Measurements from ENCODE around the gene SMG6.
"Not testable (repeated sequence)": the region's sequence is repeated elsewhere in the genome, so short reads cannot be mapped to it uniquely, and the experiment has no call there.

The SMG6 gene

GRCh38 chr17:2149934-2150333 is 153.7 kb downstream of the SMG6 start:
- no peaks in the 10 kb centered on the region for H3K36me3 ChIP-seq (ENCODE audit: control insufficient read depth, insufficient read depth, low read length)
- H3K4me3 ChIP-seq (ENCODE audit: insufficient read depth, low read depth, low read length): no peak overlapping the region
- H3K4me1 ChIP-seq (ENCODE audit: control insufficient read depth, insufficient read depth, low read length): no peaks in the 10 kb centered on the region
- H3K9me3 ChIP-seq (ENCODE audit: control insufficient read depth, low read length): no peaks in the 10 kb centered on the region
- 86 to 88% methylated on average over 10 of the region's 10 CpGs for WGBS, 2 experiments
- no peak overlapping the region for H3K27ac ChIP-seq (ENCODE audit: insufficient read depth, low read depth, low read length, poor library complexity, severe bottlenecking)
- no peaks in the 10 kb centered on the region for H3K27me3 ChIP-seq (ENCODE audit: control insufficient read depth, insufficient read depth, low read length, poor library complexity, severe bottlenecking)

GRCh38 chr17:2146132-2146871 is 157.3 kb downstream of the SMG6 start:
- no peaks in the 10 kb centered on the region for H3K27me3 ChIP-seq (ENCODE audit: control insufficient read depth, insufficient read depth, low read length, poor library complexity, severe bottlenecking)
- H3K36me3 ChIP-seq (ENCODE audit: control insufficient read depth, insufficient read depth, low read length): no peaks in the 10 kb centered on the region
- H3K4me1 ChIP-seq (ENCODE audit: control insufficient read depth, insufficient read depth, low read length): no peaks in the 10 kb centered on the region
- H3K27ac ChIP-seq (ENCODE audit: insufficient read depth, low read depth, low read length, poor library complexity, severe bottlenecking): no peak overlapping the region
- H3K9me3 ChIP-seq (ENCODE audit: control insufficient read depth, low read length): no peaks in the 10 kb centered on the region
- no peak overlapping the region for H3K4me3 ChIP-seq (ENCODE audit: insufficient read depth, low read depth, low read length)
- WGBS, 2 experiments: 95 to 96% methylated on average over 8 of the region's 8 CpGs

DNA sequence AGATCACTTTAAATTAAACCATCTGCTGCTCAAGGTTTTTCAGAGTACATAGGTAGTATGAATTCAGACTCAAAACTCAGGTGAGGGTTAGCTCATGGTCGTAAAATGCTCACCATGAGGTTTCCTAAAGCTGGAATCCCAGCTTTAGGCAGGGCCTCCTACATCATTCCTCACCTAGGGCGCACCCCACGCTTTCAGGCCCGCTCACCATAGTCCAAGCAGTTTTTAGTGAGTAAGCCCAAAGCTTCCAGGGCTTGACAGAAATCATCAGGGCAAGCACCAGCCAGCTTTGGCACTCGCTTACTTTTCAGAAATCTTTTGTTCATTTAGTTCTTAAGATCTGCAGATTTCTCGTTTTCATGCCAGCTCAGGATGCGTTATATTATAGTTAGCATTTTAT is 158.9 kb downstream of the SMG6 start:
- H3K27me3 ChIP-seq (ENCODE audit: control insufficient read depth, insufficient read depth, low read length, poor library complexity, severe bottlenecking): no peaks in the 10 kb centered on the region
- no peaks in the 10 kb centered on the region for H3K9me3 ChIP-seq (ENCODE audit: control insufficient read depth, low read length)
- no peak overlapping the region for H3K4me3 ChIP-seq (ENCODE audit: insufficient read depth, low read depth, low read length)
- no peaks in the 10 kb centered on the region for H3K4me1 ChIP-seq (ENCODE audit: control insufficient read depth, insufficient read depth, low read length)
- H3K36me3 ChIP-seq (ENCODE audit: control insufficient read depth, insufficient read depth, low read length): no peaks in the 10 kb centered on the region
- 97% methylated on average over 5 to 7 of the region's 7 CpGs for WGBS, 2 experiments
- no peak overlapping the region for H3K27ac ChIP-seq (ENCODE audit: insufficient read depth, low read depth, low read length, poor library complexity, severe bottlenecking)

GRCh38 chr17:2143332-2143731 is 160.3 kb downstream of the SMG6 start:
- Histone ChIP-seq H3K27ac (ENCODE audit: insufficient read depth, low read depth, low read length, poor library complexity, severe bottlenecking) (no peak overlapping the region), H3K4me3 (ENCODE audit: insufficient read depth, low read depth, low read length) (no peak overlapping the region), H3K27me3 (ENCODE audit: control insufficient read depth, insufficient read depth, low read length, poor library complexity, severe bottlenecking) (no peaks in the 10 kb centered on the region), H3K4me1 (ENCODE audit: control insufficient read depth, insufficient read depth, low read length) (peaks cover 10% of the 10 kb centered on the region), H3K36me3 (ENCODE audit: control insufficient read depth, insufficient read depth, low read length) (no peaks in the 10 kb centered on the region), H3K9me3 (ENCODE audit: control insufficient read depth, low read length) (no peaks in the 10 kb centered on the region)
- WGBS, 2 experiments: 96 to 99% methylated on average over 3 of the region's 3 CpGs

DNA sequence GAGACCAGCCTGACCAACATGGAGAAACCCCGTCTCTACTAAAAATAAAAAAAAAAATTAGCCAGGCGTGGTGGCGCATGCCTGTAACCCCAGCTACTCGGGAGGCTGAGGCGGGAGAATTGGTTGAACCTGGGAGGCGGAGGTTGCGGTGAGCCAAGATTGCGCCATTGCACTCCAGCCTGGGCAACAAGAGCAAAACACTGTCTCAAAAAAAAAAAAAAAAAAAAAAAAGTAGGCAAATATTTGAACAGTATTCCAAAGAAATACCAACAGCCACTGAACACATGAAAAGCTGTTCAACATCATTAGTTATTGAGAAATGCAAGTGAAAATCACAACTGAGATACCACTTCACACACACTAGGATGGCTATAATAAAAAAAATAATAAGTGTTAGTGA is 160.9 kb downstream of the SMG6 start:
- peaks cover 16% of the 10 kb centered on the region for H3K4me1 ChIP-seq (ENCODE audit: control insufficient read depth, insufficient read depth, low read length)
- not testable (repeated sequence) for H3K27ac ChIP-seq (ENCODE audit: insufficient read depth, low read depth, low read length, poor library complexity, severe bottlenecking); H3K36me3 ChIP-seq (ENCODE audit: control insufficient read depth, insufficient read depth, low read length); H3K4me3 ChIP-seq (ENCODE audit: insufficient read depth, low read depth, low read length); H3K27me3 ChIP-seq (ENCODE audit: control insufficient read depth, insufficient read depth, low read length, poor library complexity, severe bottlenecking); H3K9me3 ChIP-seq (ENCODE audit: control insufficient read depth, low read length)
- WGBS, 2 experiments: 90 to 96% methylated on average over 8 of the region's 8 CpGs

DNA sequence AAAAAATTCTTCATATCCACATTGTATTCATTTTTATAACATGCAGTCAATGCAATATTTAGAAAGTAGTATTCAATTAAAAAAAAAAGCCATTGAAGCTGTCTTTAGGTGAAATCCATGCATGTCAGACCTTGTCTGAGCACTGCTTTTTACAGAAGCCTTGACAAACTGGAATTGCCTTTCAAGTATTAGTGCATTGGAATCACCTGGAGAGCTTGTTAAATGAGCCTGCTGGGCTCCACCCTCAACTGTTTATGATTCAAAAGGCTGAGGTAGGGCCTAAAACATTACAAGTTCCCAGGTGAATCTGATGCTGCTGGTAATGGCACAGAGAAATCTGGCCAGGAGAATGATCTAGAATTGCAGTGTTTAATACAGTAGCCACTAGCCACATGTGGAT is 162.9 kb downstream of the SMG6 start:
- H3K9me3 ChIP-seq (ENCODE audit: control insufficient read depth, low read length): no peaks in the 10 kb centered on the region
- no peaks in the 10 kb centered on the region for H3K36me3 ChIP-seq (ENCODE audit: control insufficient read depth, insufficient read depth, low read length)
- peaks cover 25% of the 10 kb centered on the region for H3K4me1 ChIP-seq (ENCODE audit: control insufficient read depth, insufficient read depth, low read length)

DNA sequence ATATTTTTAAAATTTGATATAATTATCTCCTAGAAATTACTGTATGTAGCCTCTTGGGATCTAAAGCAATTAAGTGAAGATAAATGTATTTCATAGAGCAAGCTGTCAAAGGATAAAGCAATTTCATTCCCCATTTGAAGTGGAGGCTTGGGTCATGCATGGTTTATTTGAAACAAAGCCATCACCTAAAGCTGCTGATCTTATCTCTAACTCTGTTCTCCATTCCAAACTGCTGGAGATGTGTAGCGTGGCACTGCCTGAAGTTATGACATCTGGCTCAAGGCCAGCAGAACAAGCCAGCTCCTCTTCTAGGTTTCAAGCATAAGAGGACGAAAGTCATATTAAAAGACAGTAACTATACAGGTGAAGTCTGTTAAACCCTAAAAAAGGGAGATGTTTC is 164.8 kb downstream of the SMG6 start:
- H3K4me3 ChIP-seq (ENCODE audit: insufficient read depth, low read depth, low read length): no peak overlapping the region
- 95 to 98% methylated on average over 2 of the region's 2 CpGs for WGBS, 2 experiments
- H3K4me1 ChIP-seq (ENCODE audit: control insufficient read depth, insufficient read depth, low read length): peaks cover 25% of the 10 kb centered on the region
- H3K36me3 ChIP-seq (ENCODE audit: control insufficient read depth, insufficient read depth, low read length): no peaks in the 10 kb centered on the region
- no peaks in the 10 kb centered on the region for H3K9me3 ChIP-seq (ENCODE audit: control insufficient read depth, low read length)
- H3K27ac ChIP-seq (ENCODE audit: insufficient read depth, low read depth, low read length, poor library complexity, severe bottlenecking): no peak overlapping the region
- H3K27me3 ChIP-seq (ENCODE audit: control insufficient read depth, insufficient read depth, low read length, poor library complexity, severe bottlenecking): no peaks in the 10 kb centered on the region

More for the DNA sequence above, 162.9 kb downstream of the SMG6 start:
- Histone ChIP-seq H3K4me3 (ENCODE audit: insufficient read depth, low read depth, low read length) (no peak overlapping the region), H3K27me3 (ENCODE audit: control insufficient read depth, insufficient read depth, low read length, poor library complexity, severe bottlenecking) (no peaks in the 10 kb centered on the region), H3K27ac (ENCODE audit: insufficient read depth, low read depth, low read length, poor library complexity, severe bottlenecking) (no peak overlapping the region)

- H3K27me3 ChIP-seq (ENCODE audit: control insufficient read depth, insufficient read depth, low read length, poor library complexity, severe bottlenecking): no peaks in the 10 kb centered on the region
- H3K9me3 ChIP-seq (ENCODE audit: control insufficient read depth, low read length): no peaks in the 10 kb centered on the region
- H3K36me3 ChIP-seq (ENCODE audit: control insufficient read depth, insufficient read depth, low read length): no peaks in the 10 kb centered on the region
- 78 to 82% methylated on average over 1 of the region's 1 CpG for WGBS, 2 experiments
- H3K4me3 ChIP-seq (ENCODE audit: insufficient read depth, low read depth, low read length): no peak overlapping the region
- H3K27ac ChIP-seq (ENCODE audit: insufficient read depth, low read depth, low read length, poor library complexity, severe bottlenecking): no peak overlapping the region
- H3K4me1 ChIP-seq (ENCODE audit: control insufficient read depth, insufficient read depth, low read length): peaks cover 25% of the 10 kb centered on the region
These were observed 165.3 kb downstream of the SMG6 start for GRCh38 chr17:2138318-2138717.

DNA sequence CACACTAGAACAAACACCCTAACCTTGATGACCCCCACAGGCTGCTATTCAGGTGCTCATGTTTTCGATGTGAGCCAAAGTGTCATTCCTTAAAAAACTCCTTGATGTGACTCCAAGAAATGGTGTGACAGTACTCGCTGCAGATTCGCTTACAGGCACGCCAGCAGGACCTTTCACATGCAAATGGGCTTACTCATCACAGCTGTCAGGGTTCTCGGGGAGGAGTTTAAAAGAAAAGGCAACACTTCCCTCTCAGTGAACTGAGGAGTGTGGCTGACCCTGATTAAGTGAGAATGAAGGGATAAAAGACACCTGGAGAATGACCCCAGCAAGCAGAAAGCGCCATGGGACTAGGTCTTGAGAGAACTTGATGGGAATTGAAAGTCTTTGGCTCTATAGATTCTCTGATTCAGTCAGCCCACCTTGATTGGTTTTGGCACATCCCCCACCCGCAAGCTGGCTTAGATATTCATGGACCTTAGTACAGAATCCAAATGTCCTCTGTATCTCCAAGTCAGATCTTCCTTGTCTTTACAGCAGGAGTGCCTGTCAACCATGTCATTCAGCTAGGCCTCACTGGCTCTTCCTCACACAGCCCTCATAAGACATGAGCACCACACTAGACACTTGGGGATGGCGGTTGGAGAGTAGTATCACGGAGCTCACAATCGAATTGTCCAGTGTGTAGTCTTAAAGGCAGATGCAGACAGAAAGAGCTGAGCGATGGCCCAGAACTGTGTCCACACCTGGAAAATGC is 166.1 kb downstream of the SMG6 start:
- no peak overlapping the region for H3K4me3 ChIP-seq (ENCODE audit: insufficient read depth, low read depth, low read length)
- no peaks in the 10 kb centered on the region for H3K36me3 ChIP-seq (ENCODE audit: control insufficient read depth, insufficient read depth, low read length)
- no peaks in the 10 kb centered on the region for H3K27me3 ChIP-seq (ENCODE audit: control insufficient read depth, insufficient read depth, low read length, poor library complexity, severe bottlenecking)
- peak overlapping the region; percentile 47 for H3K27ac ChIP-seq (ENCODE audit: insufficient read depth, low read depth, low read length, poor library complexity, severe bottlenecking)
- H3K9me3 ChIP-seq (ENCODE audit: control insufficient read depth, low read length): no peaks in the 10 kb centered on the region
- 43% methylated on average over 11 of the region's 11 CpGs for WGBS, 2 experiments
- peaks cover 25% of the 10 kb centered on the region for H3K4me1 ChIP-seq (ENCODE audit: control insufficient read depth, insufficient read depth, low read length)

DNA sequence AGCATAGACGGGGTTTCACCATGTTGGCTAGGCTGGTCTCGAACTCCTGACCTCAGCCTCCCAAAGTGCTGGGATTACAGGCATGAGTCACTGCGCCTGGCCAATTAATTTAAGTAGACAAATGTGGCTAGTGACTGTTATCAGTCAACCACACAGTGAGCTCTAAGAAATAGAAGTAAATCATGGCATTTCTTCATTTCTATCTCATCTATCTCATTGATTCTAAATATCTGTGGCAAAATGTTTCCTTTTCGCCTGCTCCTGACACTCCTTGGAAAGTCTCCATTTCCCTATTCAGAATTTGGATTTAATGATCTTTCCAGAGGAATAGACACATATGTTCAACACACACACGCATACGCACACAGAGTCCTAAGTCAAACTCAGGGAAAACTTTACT is 167.3 kb downstream of the SMG6 start:
- Histone ChIP-seq H3K9me3 (ENCODE audit: control insufficient read depth, low read length) (no peaks in the 10 kb centered on the region), H3K36me3 (ENCODE audit: control insufficient read depth, insufficient read depth, low read length) (no peaks in the 10 kb centered on the region), H3K27ac (ENCODE audit: insufficient read depth, low read depth, low read length, poor library complexity, severe bottlenecking) (no peak overlapping the region), H3K27me3 (ENCODE audit: control insufficient read depth, insufficient read depth, low read length, poor library complexity, severe bottlenecking) (no peaks in the 10 kb centered on the region), H3K4me1 (ENCODE audit: control insufficient read depth, insufficient read depth, low read length) (peaks cover 25% of the 10 kb centered on the region), H3K4me3 (ENCODE audit: insufficient read depth, low read depth, low read length) (no peak overlapping the region)
- WGBS, 2 experiments: 94 to 96% methylated on average over 6 of the region's 6 CpGs

Measured in ectodermal cell (in vitro differentiated cells).